Ovary (tissue), 3 donors: ENCODE results near the gene ATG5.
"Not testable (repeated sequence)": the region's sequence is repeated elsewhere in the genome, so short reads cannot be mapped to it uniquely, and the experiment has no call there.

Experiments
- POLR2A ChIP-seq: fragments of 450-650 bp; IDR thresholded peaks from one replicate; pipeline ENCODE4 v1.6.1; 2017; ENCODE audit warnings: antibody characterized with exemption, mild to moderate bottlenecking, moderate library complexity
- TF ChIP-seq, protein P1 (sequence below), 3 donors: fragments of 450-650 bp in 2 of 3; fragments of 200-600 bp in 1 of 3; IDR thresholded peaks; one replicate each; pipeline versions ENCODE4 v1.5.1 to v1.8.0; 2016 to 2022; ENCODE audit warnings: antibody characterized with exemption in 3 of 3, mild to moderate bottlenecking in 1 of 3
- donor health status: DM: no; HTN: no; CAD: no.

DNA sequence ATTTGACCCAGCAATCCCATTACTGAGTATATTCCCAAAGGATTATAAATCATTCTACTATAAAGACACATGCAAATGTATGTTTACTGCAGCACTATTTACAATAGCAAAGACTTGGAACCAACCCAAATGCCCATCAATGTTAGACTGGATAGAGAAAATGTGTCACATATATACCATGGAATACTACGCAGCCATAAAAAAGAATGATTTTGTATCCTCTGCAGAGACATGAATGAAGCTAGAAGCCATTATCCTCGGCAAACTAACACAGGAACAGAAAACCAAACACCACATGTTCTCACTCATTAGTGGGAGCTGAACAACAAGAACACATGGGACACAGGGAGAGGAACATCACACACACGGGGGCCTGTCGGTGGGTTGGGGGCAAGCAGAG is 57.1 kb downstream of the ATG5 start:
- TF ChIP-seq, protein P1, sequence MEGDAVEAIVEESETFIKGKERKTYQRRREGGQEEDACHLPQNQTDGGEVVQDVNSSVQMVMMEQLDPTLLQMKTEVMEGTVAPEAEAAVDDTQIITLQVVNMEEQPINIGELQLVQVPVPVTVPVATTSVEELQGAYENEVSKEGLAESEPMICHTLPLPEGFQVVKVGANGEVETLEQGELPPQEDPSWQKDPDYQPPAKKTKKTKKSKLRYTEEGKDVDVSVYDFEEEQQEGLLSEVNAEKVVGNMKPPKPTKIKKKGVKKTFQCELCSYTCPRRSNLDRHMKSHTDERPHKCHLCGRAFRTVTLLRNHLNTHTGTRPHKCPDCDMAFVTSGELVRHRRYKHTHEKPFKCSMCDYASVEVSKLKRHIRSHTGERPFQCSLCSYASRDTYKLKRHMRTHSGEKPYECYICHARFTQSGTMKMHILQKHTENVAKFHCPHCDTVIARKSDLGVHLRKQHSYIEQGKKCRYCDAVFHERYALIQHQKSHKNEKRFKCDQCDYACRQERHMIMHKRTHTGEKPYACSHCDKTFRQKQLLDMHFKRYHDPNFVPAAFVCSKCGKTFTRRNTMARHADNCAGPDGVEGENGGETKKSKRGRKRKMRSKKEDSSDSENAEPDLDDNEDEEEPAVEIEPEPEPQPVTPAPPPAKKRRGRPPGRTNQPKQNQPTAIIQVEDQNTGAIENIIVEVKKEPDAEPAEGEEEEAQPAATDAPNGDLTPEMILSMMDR (IDR thresholded peaks at IDR 0.05), result not testable (repeated sequence)
- not testable (repeated sequence) for TF ChIP-seq POLR2A
